ENCODE results near the gene AGK. TPM values are rescaled to one million over a fixed set of nuclear protein-coding genes. Genes with fewer than 3 reads are reported as not detected.

Gene AGK
- 42.2 and 44.7 TPM in 2 replicates for total RNA-seq (2014; rRNA removed; shearing (Covaris generic))

- peak; percentile 77 for DNase-seq (ENCODE audit: low read depth)
These were observed at the start of gene AGK for GRCh38 chr7:141551094-141551781. Gene AGK (plus strand): TSS chr7:141551410. CDS start chr7:141555467, 4,057 bp downstream.

- DNase-seq (ENCODE audit: low read depth), result no peak
These were observed 49.8 kb upstream of the AGK start for GRCh38 chr7:141501451-141501850.

- no peak for DNase-seq (ENCODE audit: low read depth)
These were observed 39.9 kb upstream of the AGK start for GRCh38 chr7:141511316-141511675.

- DNase-seq (ENCODE audit: low read depth), result no peak
These were observed 39.4 kb upstream of the AGK start for GRCh38 chr7:141511676-141512396.

- no peak for DNase-seq (ENCODE audit: low read depth)
These were observed 38.6 kb upstream of the AGK start for GRCh38 chr7:141512597-141512996.

- DNase-seq (ENCODE audit: low read depth), result no peak
These were observed 37.5 kb upstream of the AGK start for GRCh38 chr7:141513720-141514119.

GRCh38 chr7:141515941-141516340, 35.3 kb upstream of the AGK start:
- no peak for DNase-seq (ENCODE audit: low read depth)

GRCh38 chr7:141519623-141520022, 31.6 kb upstream of the AGK start:
- DNase-seq (ENCODE audit: low read depth), result no peak

GRCh38 chr7:141522657-141523342, 28.4 kb upstream of the AGK start:
- DNase-seq (ENCODE audit: low read depth), result no peak

- DNase-seq (ENCODE audit: low read depth), result no peak
These were observed 25.2 kb upstream of the AGK start for GRCh38 chr7:141525973-141526514.

- DNase-seq (ENCODE audit: low read depth), result no peak
These were observed 24.1 kb upstream of the AGK start for GRCh38 chr7:141527076-141527475.

- no peak for DNase-seq (ENCODE audit: low read depth)
These were observed 22.8 kb upstream of the AGK start for GRCh38 chr7:141528399-141528798.

- DNase-seq (ENCODE audit: low read depth), result peak; percentile 75
These were observed 17.9 kb upstream of the AGK start for GRCh38 chr7:141533149-141533949.

GRCh38 chr7:141534757-141535737, 16.2 kb upstream of the AGK start:
- DNase-seq (ENCODE audit: low read depth), result no peak

GRCh38 chr7:141537906-141538305, 13.3 kb upstream of the AGK start:
- no peak for DNase-seq (ENCODE audit: low read depth)

GRCh38 chr7:141541375-141541774, 9.8 kb upstream of the AGK start:
- DNase-seq (ENCODE audit: low read depth), result no peak

GRCh38 chr7:141544831-141545230, 6.4 kb upstream of the AGK start:
- no peak for DNase-seq (ENCODE audit: low read depth)

- DNase-seq (ENCODE audit: low read depth), result no peak
These were observed 1.6 kb upstream of the AGK start for GRCh38 chr7:141549582-141549981.

GRCh38 chr7:141550386-141551093, 670 bp upstream of the AGK start:
- DNase-seq (ENCODE audit: low read depth), result peak; percentile 43

GRCh38 chr7:141551782-141552181, 572 bp downstream of the AGK start:
- no peak for DNase-seq (ENCODE audit: low read depth)

Measured in M059J (cell line).